Skeletal muscle cell (primary cell): Measurements from ENCODE around the gene GPATCH8.
"Not testable (repeated sequence)": the region's sequence is repeated elsewhere in the genome, so short reads cannot be mapped to it uniquely, and the experiment has no call there.

Experiments used
- DNase-seq: peaks from one replicate; pipeline ENCODE4 v3.0.0-alpha.2; 2010; ENCODE audit warnings: low read depth
- H3K4me3 ChIP-seq: 2 replicates; pipeline ENCODE4 v1.5.1; 2011; ENCODE audit warnings: low read depth, mild to moderate bottlenecking, control low read depth, low read length, moderate library complexity

The GPATCH8 gene

DNA sequence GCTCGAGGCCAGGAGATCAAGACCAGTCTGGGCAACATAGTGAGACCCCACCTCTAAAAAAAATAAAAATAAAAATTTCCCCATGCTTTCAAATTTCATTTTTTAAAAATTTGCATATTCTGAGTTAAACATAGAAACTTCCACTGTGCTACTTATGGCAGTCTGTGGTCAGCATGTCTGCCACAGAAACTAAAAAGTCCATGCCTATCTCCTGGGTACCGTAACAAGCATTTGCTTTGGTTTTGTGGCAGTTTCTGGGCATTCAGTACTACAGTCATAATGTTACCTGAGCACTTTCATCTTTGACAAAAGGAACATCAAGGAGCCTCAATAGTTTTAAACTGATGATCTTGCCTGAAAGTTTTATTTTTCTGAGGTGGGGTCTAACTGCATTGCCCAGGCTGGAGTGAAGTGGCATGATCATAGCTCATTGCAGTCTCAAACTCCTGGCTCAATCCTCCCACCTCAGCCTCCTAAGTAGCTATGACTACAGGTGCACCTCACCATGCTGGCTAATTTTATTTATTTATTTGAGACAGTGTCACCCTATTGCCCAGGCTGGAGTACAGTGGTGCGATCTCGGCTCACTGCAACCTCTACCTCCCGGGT lies 100.5 kb downstream of the GPATCH8 start:
- H3K4me3 ChIP-seq = no peak overlapping the region
- DNase-seq = no peak

DNA sequence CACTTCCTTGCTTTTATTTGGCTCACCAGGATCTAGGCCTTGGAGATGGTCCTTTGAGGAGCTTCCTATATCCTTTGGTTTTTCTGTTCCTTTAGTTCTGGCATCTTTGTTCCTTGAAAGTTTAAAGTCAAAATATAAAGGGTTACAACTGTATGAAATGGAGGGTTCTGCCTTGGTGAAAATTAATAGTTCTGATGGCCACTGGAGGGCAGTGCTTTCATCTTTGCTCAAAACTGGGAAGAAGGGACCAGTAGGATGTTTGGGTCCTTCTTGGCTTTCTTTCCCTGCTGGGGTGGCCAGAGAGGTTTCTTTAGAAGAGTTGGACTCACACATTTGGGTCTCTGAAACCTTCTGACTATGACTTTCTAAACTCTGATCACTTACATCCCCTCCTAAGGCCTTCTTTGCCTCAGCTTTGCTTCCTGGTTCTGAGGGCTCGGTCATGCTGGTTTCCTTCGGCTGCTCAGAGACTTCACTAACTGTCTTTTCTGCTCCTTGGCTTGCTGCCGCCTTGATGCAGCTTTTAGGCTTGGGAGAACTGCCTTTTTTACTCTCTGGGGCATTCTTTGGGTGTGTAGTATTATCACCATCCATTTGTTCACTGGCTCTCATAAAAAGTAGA lies 102.9 kb downstream of the GPATCH8 start:
- H3K4me3 ChIP-seq = no peak overlapping the region
- DNase-seq = no peak

- no peak for DNase-seq
- H3K4me3 ChIP-seq = no peak overlapping the region
Observed at GRCh38 chr17:44398692-44399691, 104.2 kb downstream of the GPATCH8 start.

DNA sequence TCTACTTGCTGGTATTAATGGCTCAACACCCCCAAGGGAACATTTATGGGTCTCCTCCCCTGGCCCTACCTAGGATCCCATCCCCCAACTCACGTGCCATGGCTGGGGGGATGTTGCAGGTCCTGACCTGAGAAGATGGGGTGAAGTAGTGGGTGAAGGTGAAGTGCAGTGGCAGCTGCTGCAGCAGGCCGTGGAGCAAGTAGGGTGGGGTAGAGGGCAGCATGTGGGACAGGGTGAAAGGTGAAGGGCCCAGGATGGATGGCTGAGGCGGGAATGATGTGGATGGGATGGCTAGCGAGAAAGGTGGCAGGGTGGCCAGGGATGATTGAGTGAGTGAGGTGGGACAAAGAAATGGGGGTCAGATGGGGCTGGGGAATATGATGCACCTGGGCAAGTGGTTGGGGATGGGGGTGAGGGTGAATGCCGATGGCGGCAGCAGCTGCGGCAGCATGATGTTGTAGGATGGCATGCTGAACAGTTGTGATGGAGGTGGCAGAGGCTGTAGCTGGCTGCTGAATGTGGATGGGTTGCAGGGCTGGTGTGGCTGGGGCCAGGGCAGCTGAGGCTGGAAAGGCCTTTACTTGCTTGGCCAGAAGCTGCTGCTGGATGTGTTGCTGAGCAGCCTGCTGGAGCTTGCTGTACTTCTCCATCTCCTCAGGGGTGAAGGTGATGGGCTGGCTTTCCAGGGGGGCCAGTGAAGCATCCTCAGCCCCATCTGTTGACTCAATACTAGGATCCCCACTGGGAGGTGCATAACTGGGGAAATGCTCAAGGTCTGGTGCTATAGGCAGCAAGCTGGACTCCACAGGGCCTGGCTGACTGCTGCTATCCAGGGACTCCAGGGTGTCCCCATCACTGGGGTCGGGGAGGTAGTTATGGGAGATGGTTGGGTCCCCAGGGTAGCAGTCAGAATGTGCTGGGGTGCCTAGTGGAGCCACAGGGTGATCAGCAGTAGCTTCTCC lies 105.4 kb downstream of the GPATCH8 start:
- no peak for DNase-seq
- no peak overlapping the region for H3K4me3 ChIP-seq

- DNase-seq = no peak
- H3K4me3 ChIP-seq = no peak overlapping the region
Observed at GRCh38 chr17:44396946-44397345, 106.3 kb downstream of the GPATCH8 start.

DNA sequence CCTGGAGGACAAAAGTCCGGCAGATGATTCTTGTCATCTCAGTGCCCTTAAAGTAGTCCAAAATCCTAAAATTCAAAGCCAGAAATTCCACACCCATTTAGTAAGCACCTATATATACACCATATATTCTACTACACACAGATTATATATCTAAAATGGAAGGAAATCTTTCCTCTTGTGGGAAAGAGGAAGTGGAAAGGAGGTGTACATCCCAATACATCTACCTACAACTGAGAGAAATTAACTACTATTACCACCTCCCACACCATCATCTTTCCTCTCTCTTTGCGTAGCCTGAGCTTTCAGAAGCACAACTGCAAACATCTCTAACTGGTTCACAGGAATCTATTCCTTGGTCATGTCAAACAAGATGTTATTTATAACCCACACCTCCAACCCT lies 108.4 kb downstream of the GPATCH8 start:
- no peak overlapping the region for H3K4me3 ChIP-seq
- DNase-seq = no peak

DNA sequence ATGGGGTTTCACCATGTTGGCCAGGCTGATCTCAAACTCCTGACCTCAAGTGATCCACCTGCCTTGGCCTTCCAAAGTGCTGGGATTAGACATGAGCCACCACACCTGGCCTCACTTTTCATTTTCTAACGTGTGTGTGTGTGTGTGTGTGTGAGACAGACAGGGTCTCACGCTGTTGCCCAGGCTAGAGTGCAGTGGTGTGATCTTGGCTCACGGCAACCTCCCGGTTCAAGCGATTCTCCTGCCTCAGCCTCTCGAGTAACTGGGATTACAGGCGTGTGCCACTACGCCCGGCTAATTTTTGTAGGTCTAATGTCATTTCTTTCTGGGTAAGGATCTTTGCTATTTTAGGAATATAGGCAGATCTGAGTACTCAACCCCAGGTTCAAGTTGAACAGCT lies 109.1 kb downstream of the GPATCH8 start:
- H3K4me3 ChIP-seq, DNase-seq: not testable (repeated sequence)

- DNase-seq = peak; percentile 5
- no peak overlapping the region for H3K4me3 ChIP-seq
Observed at GRCh38 chr17:44390250-44390870, 112.8 kb downstream of the GPATCH8 start.

DNA sequence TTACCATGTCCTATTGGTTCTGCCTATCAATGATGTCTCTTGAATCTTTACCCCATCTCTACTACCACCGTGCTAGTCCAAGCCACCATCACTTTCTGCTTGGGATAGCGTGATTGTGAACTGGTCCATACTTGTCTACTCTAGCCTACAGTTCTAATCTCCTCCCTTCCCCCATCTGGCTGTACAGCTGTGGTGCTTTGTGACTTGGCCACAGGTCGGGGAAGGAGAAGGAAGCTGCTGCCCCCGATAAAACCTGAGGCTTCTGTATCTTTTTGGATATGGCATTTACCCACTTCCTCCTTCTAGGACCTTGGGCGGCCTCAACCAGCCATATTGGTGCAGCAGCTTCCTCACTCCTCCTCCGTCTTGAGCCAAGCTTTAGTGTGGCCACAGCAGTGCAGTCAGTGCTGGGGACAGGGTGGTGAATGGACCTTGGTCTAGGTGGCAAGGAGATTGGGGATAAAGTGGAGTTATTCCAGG lies 113.4 kb downstream of the GPATCH8 start:
- H3K4me3 ChIP-seq = no peak overlapping the region
- DNase-seq = no peak

DNA sequence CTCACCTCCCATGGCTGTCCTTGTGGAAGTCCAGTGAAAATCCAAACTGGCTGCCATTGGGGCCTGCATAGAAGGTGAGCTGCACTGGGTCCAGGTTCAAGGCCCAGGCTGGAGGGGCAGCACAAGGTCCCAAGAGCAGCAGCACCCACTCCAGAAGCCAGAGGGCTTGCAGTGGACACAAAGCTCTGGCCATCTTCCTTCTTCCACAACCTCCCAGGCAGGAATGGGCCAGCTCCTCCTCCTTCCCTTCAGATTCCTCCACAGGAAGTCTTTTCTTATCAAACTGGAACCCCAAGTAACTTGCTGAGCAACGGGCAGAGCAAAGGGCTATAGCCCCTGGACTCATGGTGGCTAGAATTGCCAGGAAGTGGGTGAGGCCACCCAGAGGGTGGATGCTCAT lies 113.9 kb downstream of the GPATCH8 start, which contains the start of gene ITGA2B:
Gene ITGA2B (minus strand): TSS at position 369 of the 400 bp plus-strand sequence. CDS start 176 bp downstream, at position 193.
- no peak within 1 kb of the TSS for H3K4me3 ChIP-seq
- no peak for DNase-seq

GRCh38 chr17:44387804-44388203 lies 115.4 kb downstream of the GPATCH8 start:
- no peak for DNase-seq

DNA sequence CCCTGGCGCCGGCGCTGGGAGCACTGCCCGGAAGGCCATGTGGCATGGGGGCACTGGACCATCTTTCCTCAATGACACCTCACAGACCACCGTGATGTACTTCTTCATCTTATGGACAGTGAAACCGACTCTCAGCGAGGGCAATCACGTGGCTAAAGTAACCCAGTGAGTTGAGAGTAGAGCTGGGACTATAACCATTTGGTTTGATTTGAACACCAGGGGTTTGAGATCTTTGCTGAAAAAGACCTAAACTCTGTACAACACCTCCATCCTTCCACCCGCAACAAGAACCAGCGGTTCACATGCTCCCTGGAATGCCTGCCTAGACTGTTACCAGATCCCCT lies 117.1 kb downstream of the GPATCH8 start:
- H3K4me3 ChIP-seq = peak overlapping the region; percentile 61
- DNase-seq = no peak

More at GRCh38 chr17:44387804-44388203, 115.4 kb downstream of the GPATCH8 start:
- H3K4me3 ChIP-seq = no peak overlapping the region

GRCh38 chr17:44385287-44386181 lies 117.7 kb downstream of the GPATCH8 start:
- no peak for DNase-seq
- peak overlapping the region; percentile 61 for H3K4me3 ChIP-seq

DNA sequence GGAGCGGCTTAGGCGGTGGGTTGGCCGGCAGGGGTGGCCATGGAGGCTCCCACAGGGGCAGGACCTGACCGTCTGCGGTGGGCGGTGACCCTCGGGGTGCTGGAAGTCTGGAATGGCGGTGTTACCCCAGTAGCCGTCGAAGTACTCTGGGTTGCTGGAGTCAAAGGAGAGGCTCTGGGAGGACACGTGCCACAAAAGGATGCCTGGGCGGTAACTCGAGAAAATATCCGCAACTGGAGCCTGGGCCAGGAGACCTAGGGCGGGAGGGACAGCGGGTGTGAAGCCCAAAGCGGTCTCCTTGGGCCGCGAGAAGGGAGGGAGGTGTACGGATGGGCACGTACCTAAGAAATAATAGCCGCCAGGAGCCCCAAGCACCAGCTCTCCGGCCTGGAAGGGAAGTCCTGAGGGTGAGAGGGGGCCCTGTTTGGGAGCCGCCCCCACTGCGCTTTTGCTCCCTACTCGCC lies 118.4 kb downstream of the GPATCH8 start:
- peak overlapping the region; percentile 61 for H3K4me3 ChIP-seq
- no peak for DNase-seq

GRCh38 chr17:44384281-44384822 lies 118.9 kb downstream of the GPATCH8 start:
- no peak for DNase-seq
- H3K4me3 ChIP-seq = no peak overlapping the region

GRCh38 chr17:44383861-44384260 lies 119.3 kb downstream of the GPATCH8 start:
- no peak for DNase-seq
- no peak overlapping the region for H3K4me3 ChIP-seq

DNA sequence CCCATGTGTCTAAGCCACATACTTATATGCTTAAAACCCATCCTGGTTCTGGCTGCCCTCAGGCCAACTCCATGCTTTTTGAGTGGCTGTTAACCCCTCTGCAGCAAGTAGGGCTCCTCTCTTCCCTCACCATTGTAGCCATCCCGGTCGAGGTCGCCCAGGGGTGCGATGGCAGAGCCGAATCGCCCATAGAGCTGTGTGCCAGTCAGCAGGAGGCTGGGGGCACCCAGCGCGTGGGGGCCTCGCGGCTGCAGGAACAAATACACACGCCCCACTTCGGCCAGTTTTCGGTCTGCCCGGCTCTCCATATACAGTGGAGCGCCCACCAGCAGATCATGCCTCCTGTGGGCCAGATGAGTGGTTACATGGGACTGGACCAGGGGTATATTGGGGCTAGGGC lies 119.8 kb downstream of the GPATCH8 start:
- DNase-seq = no peak
- no peak overlapping the region for H3K4me3 ChIP-seq
